Upper lobe of right lung (tissue), 1 donor: ENCODE measurements around the gene ADGRL4. TPM values are rescaled to one million over a fixed set of nuclear protein-coding genes. Genes with fewer than 3 reads are reported as not detected.

Experiments
- ATAC-seq: fragments of 200-7000 bp; cut with Tn5 transposase; one replicate; pipeline ENCODE4 v1.9.1; 2020; ENCODE audit warnings: mild to moderate bottlenecking, moderate library complexity
- DNase-seq: peaks from one replicate; pipeline ENCODE4 v3.0.0-alpha.2; 2020
- H3K27ac ChIP-seq: fragments of 200-600 bp; one replicate; pipeline ENCODE4 v1.8.0; 2022
- H3K27me3 ChIP-seq: fragments of 200-600 bp; one replicate; pipeline ENCODE4 v1.8.0; 2022; ENCODE audit warnings: mild to moderate bottlenecking
- H3K36me3 ChIP-seq: fragments of 200-600 bp; one replicate; pipeline ENCODE4 v1.8.0; 2022
- H3K4me1 ChIP-seq: fragments of 200-600 bp; one replicate; pipeline ENCODE4 v1.8.0; 2022
- H3K4me3 ChIP-seq: fragments of 200-600 bp; one replicate; pipeline ENCODE4 v1.8.0; 2022; ENCODE audit warnings: mild to moderate bottlenecking
- H3K9me3 ChIP-seq: fragments of 200-600 bp; one replicate; pipeline ENCODE4 v1.8.0; 2022
- intact Hi-C: fragments of 100-400 bp; cut with DNase I; formaldehyde crosslinking; loops from one replicate; pipeline ENCODE4 v1.11.0; 2022
- total RNA-seq: library from RNA; stranded (reverse); fragmentation: NEBNext Ultra II Directional; extraction: Animal tissue kit (Norgen Biotek cat#: 25700); gene quantifications from one replicate; pipeline ENCODE4 v1.2.1, GENCODE V29; 2021
- TF ChIP-seq, protein P1 (sequence below): fragments of 200-600 bp; IDR thresholded peaks from one replicate; pipeline ENCODE4 v1.8.0; 2022; ENCODE audit warnings: antibody characterized with exemption
- donor health status: DM: no; HTN: yes; CAD: no; lungs with severe emphysema.

ADGRL4 gene
- total RNA-seq, 1 donor from 2014 or later: 31.9 TPM

DNA sequence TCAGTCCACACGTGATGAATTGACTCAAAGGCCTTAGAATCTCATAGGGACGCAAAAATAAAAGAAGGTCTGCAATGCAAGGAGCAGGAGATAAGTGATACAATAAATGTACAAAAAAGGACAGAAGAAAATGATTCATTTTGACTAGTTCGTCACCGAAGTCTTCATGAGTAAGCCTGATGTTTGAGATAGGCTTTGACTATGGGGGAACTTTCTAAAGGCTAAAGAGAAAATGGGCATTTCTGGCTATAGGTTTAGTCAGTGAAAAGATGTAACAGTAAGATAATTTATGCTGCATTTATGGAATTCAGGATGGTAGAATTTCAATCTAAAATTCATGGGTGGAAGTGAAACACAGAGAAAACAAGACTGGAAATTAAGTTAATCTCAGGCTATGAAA, 163.0 kb downstream of the ADGRL4 start:
- H3K4me3 ChIP-seq: no peak overlapping the region
- DNase-seq (no peak), ATAC-seq (no peak)

DNA sequence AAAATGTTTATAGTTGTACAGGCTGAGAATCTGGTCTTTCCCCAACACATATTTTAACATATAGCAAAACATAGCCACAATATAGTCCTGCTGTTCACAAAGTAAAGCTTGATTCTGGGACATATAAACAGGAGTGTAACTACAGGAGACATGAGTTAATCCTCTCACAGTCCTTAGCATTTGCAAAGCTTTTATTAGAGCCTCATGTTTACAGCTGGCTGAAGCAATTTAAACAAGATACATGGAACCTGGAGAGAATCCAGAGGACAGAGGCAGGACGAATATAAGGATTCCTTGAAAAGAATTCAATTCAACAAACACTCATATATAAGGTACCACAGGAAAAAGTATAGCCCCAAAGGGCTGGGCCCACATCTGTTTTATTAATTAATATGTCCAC, 163.4 kb downstream of the ADGRL4 start:
- ATAC-seq: no peak
- Histone ChIP-seq H3K36me3 (no peaks in the 10 kb centered on the region), H3K4me1 (no peaks in the 10 kb centered on the region), H3K27me3 (no peaks in the 10 kb centered on the region), H3K9me3 (no peaks in the 10 kb centered on the region), H3K4me3 (no peak overlapping the region), H3K27ac (no peak overlapping the region)
- TF ChIP-seq, protein P1, sequence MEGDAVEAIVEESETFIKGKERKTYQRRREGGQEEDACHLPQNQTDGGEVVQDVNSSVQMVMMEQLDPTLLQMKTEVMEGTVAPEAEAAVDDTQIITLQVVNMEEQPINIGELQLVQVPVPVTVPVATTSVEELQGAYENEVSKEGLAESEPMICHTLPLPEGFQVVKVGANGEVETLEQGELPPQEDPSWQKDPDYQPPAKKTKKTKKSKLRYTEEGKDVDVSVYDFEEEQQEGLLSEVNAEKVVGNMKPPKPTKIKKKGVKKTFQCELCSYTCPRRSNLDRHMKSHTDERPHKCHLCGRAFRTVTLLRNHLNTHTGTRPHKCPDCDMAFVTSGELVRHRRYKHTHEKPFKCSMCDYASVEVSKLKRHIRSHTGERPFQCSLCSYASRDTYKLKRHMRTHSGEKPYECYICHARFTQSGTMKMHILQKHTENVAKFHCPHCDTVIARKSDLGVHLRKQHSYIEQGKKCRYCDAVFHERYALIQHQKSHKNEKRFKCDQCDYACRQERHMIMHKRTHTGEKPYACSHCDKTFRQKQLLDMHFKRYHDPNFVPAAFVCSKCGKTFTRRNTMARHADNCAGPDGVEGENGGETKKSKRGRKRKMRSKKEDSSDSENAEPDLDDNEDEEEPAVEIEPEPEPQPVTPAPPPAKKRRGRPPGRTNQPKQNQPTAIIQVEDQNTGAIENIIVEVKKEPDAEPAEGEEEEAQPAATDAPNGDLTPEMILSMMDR: no peak
- intact Hi-C loops: no loop called here
- no peak for DNase-seq

More for the DNA sequence above, 163.0 kb downstream of the ADGRL4 start:
- no peak overlapping the region for H3K27ac ChIP-seq
- no peaks in the 10 kb centered on the region for H3K4me1 ChIP-seq
- no peaks in the 10 kb centered on the region for H3K36me3 ChIP-seq
- no peaks in the 10 kb centered on the region for H3K9me3 ChIP-seq
- intact Hi-C loops: no loop called here
- H3K27me3 ChIP-seq: no peaks in the 10 kb centered on the region
- TF ChIP-seq, protein P1: no peak

DNA sequence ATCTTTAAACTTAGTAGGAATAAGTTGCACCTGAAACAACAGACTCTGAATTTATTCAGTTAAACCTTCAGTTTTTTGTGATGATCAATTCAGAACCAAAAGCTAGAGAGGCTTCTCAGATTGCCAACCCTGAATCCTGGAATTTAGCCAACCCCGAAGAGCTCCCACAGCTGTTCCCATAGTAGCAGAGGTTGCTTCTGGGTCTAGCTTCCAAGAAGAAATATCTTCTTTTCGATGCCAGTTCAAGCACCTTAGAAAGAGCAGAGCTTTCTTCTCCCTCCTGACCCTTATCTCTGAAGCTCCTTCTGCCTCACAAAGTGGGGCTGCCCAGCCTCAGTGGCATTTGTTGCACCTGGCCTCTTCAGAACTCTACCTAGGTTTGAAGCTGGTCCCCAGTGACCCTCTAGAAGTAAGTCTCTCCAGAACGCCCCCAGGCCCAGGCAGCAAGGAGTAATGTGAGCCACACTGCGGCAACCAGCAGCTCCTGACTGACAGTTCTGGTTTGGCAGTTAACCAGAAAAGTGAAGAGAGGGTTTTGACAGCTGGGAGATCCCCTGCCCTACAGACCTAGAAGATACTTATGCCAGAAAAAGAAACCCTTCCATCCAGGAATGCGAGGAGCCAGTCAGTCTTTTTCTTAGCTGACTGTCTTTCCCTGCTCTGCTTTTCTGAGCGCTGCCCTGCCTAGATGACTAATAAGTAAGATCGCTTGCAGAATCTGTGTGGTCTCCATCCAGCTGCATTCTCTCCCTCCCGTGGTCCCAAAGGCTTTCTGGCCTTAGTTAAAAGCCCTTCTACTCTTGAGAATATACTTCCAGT, 165.9 kb downstream of the ADGRL4 start:
- Histone ChIP-seq H3K9me3 (no peaks in the 10 kb centered on the region), H3K4me1 (no peaks in the 10 kb centered on the region), H3K27me3 (no peaks in the 10 kb centered on the region), H3K27ac (no peak overlapping the region), H3K4me3 (no peak overlapping the region), H3K36me3 (no peaks in the 10 kb centered on the region)
- intact Hi-C loops: no loop called here
- DNase-seq: no peak
- TF ChIP-seq, protein P1: no peak
- no peak for ATAC-seq
